OCI-LY1 (cell line): Measurements from ENCODE around the gene PACSIN2.

Experiments
- H2AFZ ChIP-seq: fragments of 200-600 bp; sonication (generic), shearing (Covaris generic); 2 replicates; pipeline ENCODE4 v1.6.0; 2014; ENCODE audit warnings: antibody characterized with exemption, mild to moderate bottlenecking, low read length
- H3F3A ChIP-seq: fragments of 200-600 bp; sonication (generic), shearing (Covaris generic); 2 replicates; pipeline ENCODE4 v1.6.0; 2014; ENCODE audit warnings: mild to moderate bottlenecking, antibody characterized with exemption, low read length, moderate library complexity; ENCODE audit not compliant: insufficient read depth
- H3K27ac ChIP-seq: fragments of 200-600 bp; sonication (generic); 2 replicates; pipeline ENCODE4 v1.5.1; 2014; ENCODE audit warnings: low read length, mixed run types, mild to moderate bottlenecking, low read depth; ENCODE audit not compliant: poor library complexity, severe bottlenecking
- H3K27me3 ChIP-seq: fragments of 200-600 bp; sonication (generic); 2 replicates; pipeline ENCODE4 v1.6.0; 2014; ENCODE audit warnings: antibody characterized with exemption, mild to moderate bottlenecking, low read length, moderate library complexity; ENCODE audit not compliant: insufficient read depth
- H3K36me3 ChIP-seq: fragments of 200-600 bp; sonication (generic); 2 replicates; pipeline ENCODE4 v1.6.1; 2014; ENCODE audit warnings: mild to moderate bottlenecking, antibody characterized with exemption, low read length, moderate library complexity, mixed read lengths; ENCODE audit not compliant: insufficient read depth
- H3K4me1 ChIP-seq: fragments of 200-600 bp; sonication (generic); 2 replicates; pipeline ENCODE4 v1.5.1; 2014; ENCODE audit warnings: mild to moderate bottlenecking, low read length, moderate library complexity; ENCODE audit not compliant: insufficient read depth, severe bottlenecking
- H3K4me2 ChIP-seq: fragments of 200-600 bp; sonication (generic), shearing (Covaris generic); 2 replicates; pipeline ENCODE4 v1.6.1; 2014; ENCODE audit warnings: low read length
- H3K4me3 ChIP-seq: fragments of 200-600 bp; sonication (generic); 2 replicates; pipeline ENCODE4 v1.5.1; 2014; ENCODE audit warnings: low read length, low read depth, mild to moderate bottlenecking, mixed read lengths; ENCODE audit not compliant: poor library complexity, severe bottlenecking
- H3K79me2 ChIP-seq: fragments of 200-600 bp; shearing (Covaris generic); 2 replicates; pipeline ENCODE4 v1.6.1; 2016; ENCODE audit warnings: mixed run types, low read length, mixed read lengths; ENCODE audit not compliant: insufficient read depth
- H3K9ac ChIP-seq: fragments of 200-600 bp; sonication (generic), shearing (Covaris generic); 2 replicates; pipeline ENCODE4 v1.6.1; 2014; ENCODE audit warnings: mild to moderate bottlenecking, low read length, mixed read lengths
- H3K9me2 ChIP-seq: fragments of 200-600 bp; sonication (generic), shearing (Covaris generic); 2 replicates; pipeline ENCODE4 v1.6.1; 2014; ENCODE audit warnings: low read depth, mild to moderate bottlenecking, low read length, mixed read lengths
- H3K9me3 ChIP-seq: fragments of 200-600 bp; shearing (Covaris generic); 2 replicates; pipeline ENCODE4 v1.6.1; 2014; ENCODE audit warnings: low read length, mixed read lengths
- H4K20me1 ChIP-seq: fragments of 200-600 bp; sonication (generic), shearing (Covaris generic); 2 replicates; pipeline ENCODE4 v1.6.0; 2016; ENCODE audit warnings: mild to moderate bottlenecking, low read length; ENCODE audit not compliant: insufficient read depth
- CTCF ChIP-seq: fragments of 200-600 bp; sonication (generic), shearing (Covaris generic); IDR thresholded peaks from 2 replicates; pipeline ENCODE4 v1.5.1; 2017; ENCODE audit warnings: mild to moderate bottlenecking, antibody characterized with exemption, low read length, moderate library complexity, mixed read lengths
- EZH2 ChIP-seq: fragments of 200-600 bp; sonication (generic), shearing (Covaris generic); IDR thresholded peaks from 2 replicates; pipeline ENCODE4 v1.8.0; 2017; ENCODE audit warnings: borderline replicate concordance, mixed run types, mild to moderate bottlenecking, antibody characterized with exemption, low read length, moderate library complexity, mixed read lengths

The PACSIN2 gene

GRCh38 chr22:42960531-42961399 is 54.2 kb downstream of the PACSIN2 start:
- no peak overlapping the region for H3K9ac ChIP-seq
- H3F3A ChIP-seq: no peaks in the 10 kb centered on the region
- no peaks in the 10 kb centered on the region; the same call in 1 of the 2 replicates for H3K36me3 ChIP-seq
- H3K9me3 ChIP-seq: 0 out of 2 replicates have a peak, but pooled peaks cover 7% of the 10 kb centered on the region
- H3K4me3 ChIP-seq: no peak overlapping the region
- H4K20me1 ChIP-seq: no peaks in the 10 kb centered on the region
- no peak overlapping the region for H2AFZ ChIP-seq
- H3K4me1 ChIP-seq: no peaks in the 10 kb centered on the region
- H3K27ac ChIP-seq: no peak overlapping the region
- no peaks in the 10 kb centered on the region for H3K9me2 ChIP-seq
- TF ChIP-seq EZH2 (no peak), CTCF (no peak)
- no peaks in the 10 kb centered on the region for H3K79me2 ChIP-seq
- no peak overlapping the region for H3K4me2 ChIP-seq
- H3K27me3 ChIP-seq: no peaks in the 10 kb centered on the region

- TF ChIP-seq EZH2 (no peak), CTCF (no peak)
- H3K9me2 ChIP-seq: no peaks in the 10 kb centered on the region
- no peaks in the 10 kb centered on the region for H3K79me2 ChIP-seq
- H3K36me3 ChIP-seq: no peaks in the 10 kb centered on the region; the same call in 1 of the 2 replicates
- H3K27me3 ChIP-seq: no peaks in the 10 kb centered on the region
- no peaks in the 10 kb centered on the region for H3F3A ChIP-seq
- no peak overlapping the region for H3K27ac ChIP-seq
- H2AFZ ChIP-seq: no peak overlapping the region
- 0 out of 2 replicates have a peak, but pooled peaks cover 7% of the 10 kb centered on the region for H3K9me3 ChIP-seq
- H3K4me1 ChIP-seq: no peaks in the 10 kb centered on the region
- no peak overlapping the region for H3K9ac ChIP-seq
- H3K4me2 ChIP-seq: no peak overlapping the region
- H3K4me3 ChIP-seq: no peak overlapping the region
- H4K20me1 ChIP-seq: no peaks in the 10 kb centered on the region
These were observed 55.1 kb downstream of the PACSIN2 start for GRCh38 chr22:42959576-42960509.

- Histone ChIP-seq H3F3A (no peaks in the 10 kb centered on the region), H3K4me2 (no peak overlapping the region), H3K4me1 (no peaks in the 10 kb centered on the region), H3K27me3 (no peaks in the 10 kb centered on the region), H3K9me2 (no peaks in the 10 kb centered on the region), H3K9me3 (0 out of 2 replicates have a peak, but pooled peaks cover 7% of the 10 kb centered on the region), H3K4me3 (no peak overlapping the region), H4K20me1 (no peaks in the 10 kb centered on the region), H2AFZ (no peak overlapping the region), H3K36me3 (no peaks in the 10 kb centered on the region; the same call in 1 of the 2 replicates), H3K79me2 (no peaks in the 10 kb centered on the region), H3K9ac (no peak overlapping the region), H3K27ac (no peak overlapping the region)
- TF ChIP-seq CTCF: no peak
- no peak for TF ChIP-seq EZH2
These were observed 56.0 kb downstream of the PACSIN2 start for GRCh38 chr22:42958937-42959336.
